IMR-90 (cell line): ENCODE measurements around the gene SUGCT.

ENCODE experiments used
- BHLHE40 ChIP-seq: fragments of 150-350 bp; IDR thresholded peaks from 2 replicates; pipeline ENCODE4 v1.6.1; 2016; ENCODE audit warnings: mild to moderate bottlenecking, low read depth, low read length
- CEBPB ChIP-seq: IDR thresholded peaks from 2 replicates; pipeline ENCODE4 v1.6.1; 2012; ENCODE audit warnings: low read depth, low read length, improper control_type of control experiment
- CHD1 ChIP-seq: IDR thresholded peaks from 2 replicates; pipeline ENCODE4 v1.6.1; 2012; ENCODE audit warnings: low read depth, low read length, improper control_type of control experiment
- CTCF ChIP-seq: conservative IDR thresholded peaks from 2 replicates; pipeline ENCODE4 v1.5.1; 2012; ENCODE audit warnings: mild to moderate bottlenecking, low read depth, low read length, improper control_type of control experiment
- ELK1 ChIP-seq: fragments of 150-350 bp; IDR thresholded peaks from 2 replicates; pipeline ENCODE4 v1.6.1; 2016; ENCODE audit warnings: low read depth, mild to moderate bottlenecking, low read length, moderate library complexity, borderline replicate concordance
- MAFK ChIP-seq: IDR thresholded peaks from 2 replicates; pipeline ENCODE4 v1.6.1; 2012; ENCODE audit warnings: low read depth, low read length, improper control_type of control experiment
- MAZ ChIP-seq: IDR thresholded peaks from 2 replicates; pipeline ENCODE4 v1.6.1; 2012; ENCODE audit warnings: low read depth, mild to moderate bottlenecking, low read length, improper control_type of control experiment, moderate library complexity, borderline replicate concordance
- MXI1 ChIP-seq: IDR thresholded peaks from 2 replicates; pipeline ENCODE4 v1.6.1; 2012; ENCODE audit warnings: low read depth, mild to moderate bottlenecking, low read length, moderate library complexity, borderline replicate concordance
- NFE2L2 ChIP-seq: fragments of 150-350 bp; IDR thresholded peaks from 2 replicates; pipeline ENCODE4 v1.6.1; 2016; ENCODE audit warnings: low read depth, mild to moderate bottlenecking, low read length
- POLR2A ChIP-seq: IDR thresholded peaks from 2 replicates; pipeline ENCODE4 v1.6.1; 2012; ENCODE audit warnings: mild to moderate bottlenecking, low read depth, low read length
- RAD21 ChIP-seq: IDR thresholded peaks from 2 replicates; pipeline ENCODE4 v1.6.1; 2012; ENCODE audit warnings: low read length, improper control_type of control experiment
- RFX5 ChIP-seq: IDR thresholded peaks from 2 replicates; pipeline ENCODE4 v1.8.0; 2012; ENCODE audit warnings: low read depth, mild to moderate bottlenecking, low read length, moderate library complexity
- SMC3 ChIP-seq: fragments of 150-350 bp; IDR thresholded peaks from 2 replicates; pipeline ENCODE4 v1.6.1; 2016; ENCODE audit warnings: low read depth, mild to moderate bottlenecking, antibody characterized with exemption, low read length, moderate library complexity

- no peak for TF ChIP-seq CTCF
- TF ChIP-seq BHLHE40 = no peak
- TF ChIP-seq RFX5 = no peak
- TF ChIP-seq POLR2A = no peak
- no peak for TF ChIP-seq NFE2L2
- TF ChIP-seq CEBPB = peak; percentile 76
- no peak for TF ChIP-seq MAFK
- TF ChIP-seq MXI1 = no peak
- TF ChIP-seq RAD21 = no peak
- TF ChIP-seq CHD1 = no peak
- TF ChIP-seq MAZ = no peak
- TF ChIP-seq SMC3 = no peak
- TF ChIP-seq ELK1 = no peak
Measured at GRCh38 chr7:40697653-40698052, 562.8 kb downstream of the SUGCT start.
